Measurements from ENCODE around the gene C20orf141.
"Not testable (repeated sequence)": the region's sequence is repeated elsewhere in the genome, so short reads cannot be mapped to it uniquely, and the experiment has no call there.

The C20orf141 gene

GRCh38 chr20:2804041-2804828 is 10.6 kb upstream of the C20orf141 start:
- Histone ChIP-seq H3K4me3 (ENCODE audit: low read length) (no peak overlapping the region), H3K9ac (ENCODE audit: low read length) (no peak overlapping the region), H3K36me3 (ENCODE audit: control insufficient read depth, insufficient read depth, low read length) (no peaks in the 10 kb centered on the region), H3K27me3 (ENCODE audit: control insufficient read depth, insufficient read depth, low read length) (peaks cover 14% of the 10 kb centered on the region), H3K4me1 (ENCODE audit: control insufficient read depth, insufficient read depth, low read length) (no peaks in the 10 kb centered on the region), H3K27ac (ENCODE audit: low read depth, low read length) (no peak overlapping the region)

GRCh38 chr20:2804852-2805688 is 9.7 kb upstream of the C20orf141 start:
- no peak overlapping the region for H3K4me3 ChIP-seq (ENCODE audit: low read length)
- no peaks in the 10 kb centered on the region for H3K4me1 ChIP-seq (ENCODE audit: control insufficient read depth, insufficient read depth, low read length)
- no peak overlapping the region for H3K27ac ChIP-seq (ENCODE audit: low read depth, low read length)
- peaks cover 11% of the 10 kb centered on the region for H3K27me3 ChIP-seq (ENCODE audit: control insufficient read depth, insufficient read depth, low read length)
- H3K9ac ChIP-seq (ENCODE audit: low read length): no peak overlapping the region
- no peaks in the 10 kb centered on the region for H3K36me3 ChIP-seq (ENCODE audit: control insufficient read depth, insufficient read depth, low read length)

- Histone ChIP-seq H3K36me3 (ENCODE audit: control insufficient read depth, insufficient read depth, low read length) (no peaks in the 10 kb centered on the region), H3K4me3 (ENCODE audit: low read length) (no peak overlapping the region), H3K27me3 (ENCODE audit: control insufficient read depth, insufficient read depth, low read length) (peaks cover 8% of the 10 kb centered on the region), H3K27ac (ENCODE audit: low read depth, low read length) (no peak overlapping the region), H3K9ac (ENCODE audit: low read length) (no peak overlapping the region), H3K4me1 (ENCODE audit: control insufficient read depth, insufficient read depth, low read length) (no peaks in the 10 kb centered on the region)
These were observed 9.0 kb upstream of the C20orf141 start for GRCh38 chr20:2805689-2806350.

GRCh38 chr20:2806351-2806701 is 8.5 kb upstream of the C20orf141 start:
- H3K36me3 ChIP-seq (ENCODE audit: control insufficient read depth, insufficient read depth, low read length): no peaks in the 10 kb centered on the region
- peaks cover 3% of the 10 kb centered on the region for H3K27me3 ChIP-seq (ENCODE audit: control insufficient read depth, insufficient read depth, low read length)
- no peak overlapping the region for H3K4me3 ChIP-seq (ENCODE audit: low read length)
- no peak overlapping the region for H3K9ac ChIP-seq (ENCODE audit: low read length)
- no peaks in the 10 kb centered on the region for H3K4me1 ChIP-seq (ENCODE audit: control insufficient read depth, insufficient read depth, low read length)
- no peak overlapping the region for H3K27ac ChIP-seq (ENCODE audit: low read depth, low read length)

- H3K9ac ChIP-seq (ENCODE audit: low read length): no peak overlapping the region
- H3K27me3 ChIP-seq (ENCODE audit: control insufficient read depth, insufficient read depth, low read length): no peaks in the 10 kb centered on the region
- H3K36me3 ChIP-seq (ENCODE audit: control insufficient read depth, insufficient read depth, low read length): no peaks in the 10 kb centered on the region
- H3K27ac ChIP-seq (ENCODE audit: low read depth, low read length): no peak overlapping the region
- no peak overlapping the region for H3K4me3 ChIP-seq (ENCODE audit: low read length)
- H3K4me1 ChIP-seq (ENCODE audit: control insufficient read depth, insufficient read depth, low read length): no peaks in the 10 kb centered on the region
These were observed 7.8 kb upstream of the C20orf141 start for GRCh38 chr20:2807019-2807418.

- not testable (repeated sequence) for H3K4me1 ChIP-seq (ENCODE audit: control insufficient read depth, insufficient read depth, low read length); H3K27ac ChIP-seq (ENCODE audit: low read depth, low read length); H3K9ac ChIP-seq (ENCODE audit: low read length); H3K4me3 ChIP-seq (ENCODE audit: low read length); H3K27me3 ChIP-seq (ENCODE audit: control insufficient read depth, insufficient read depth, low read length); H3K36me3 ChIP-seq (ENCODE audit: control insufficient read depth, insufficient read depth, low read length)
These were observed 6.9 kb upstream of the C20orf141 start for GRCh38 chr20:2807929-2808328.

GRCh38 chr20:2809690-2810089 is 5.1 kb upstream of the C20orf141 start:
- Histone ChIP-seq H3K9ac (ENCODE audit: low read length) (no peak overlapping the region), H3K4me1 (ENCODE audit: control insufficient read depth, insufficient read depth, low read length) (no peaks in the 10 kb centered on the region), H3K27ac (ENCODE audit: low read depth, low read length) (no peak overlapping the region), H3K4me3 (ENCODE audit: low read length) (no peak overlapping the region), H3K27me3 (ENCODE audit: control insufficient read depth, insufficient read depth, low read length) (no peaks in the 10 kb centered on the region), H3K36me3 (ENCODE audit: control insufficient read depth, insufficient read depth, low read length) (no peaks in the 10 kb centered on the region)

GRCh38 chr20:2812189-2812588 is 2.6 kb upstream of the C20orf141 start:
- H3K27me3 ChIP-seq (ENCODE audit: control insufficient read depth, insufficient read depth, low read length): no peaks in the 10 kb centered on the region

GRCh38 chr20:2814076-2814475 is 711 bp upstream of the C20orf141 start:
- Histone ChIP-seq H3K27me3 (ENCODE audit: control insufficient read depth, insufficient read depth, low read length) (peaks cover 3% of the 10 kb centered on the region), H3K9ac (ENCODE audit: low read length) (no peak overlapping the region), H3K27ac (ENCODE audit: low read depth, low read length) (no peak overlapping the region), H3K36me3 (ENCODE audit: control insufficient read depth, insufficient read depth, low read length) (no peaks in the 10 kb centered on the region), H3K4me3 (ENCODE audit: low read length) (no peak overlapping the region), H3K4me1 (ENCODE audit: control insufficient read depth, insufficient read depth, low read length) (no peaks in the 10 kb centered on the region)

More at GRCh38 chr20:2812189-2812588, 2.6 kb upstream of the C20orf141 start:
- no peak overlapping the region for H3K4me3 ChIP-seq (ENCODE audit: low read length)
- H3K9ac ChIP-seq (ENCODE audit: low read length): no peak overlapping the region
- no peaks in the 10 kb centered on the region for H3K4me1 ChIP-seq (ENCODE audit: control insufficient read depth, insufficient read depth, low read length)
- no peaks in the 10 kb centered on the region for H3K36me3 ChIP-seq (ENCODE audit: control insufficient read depth, insufficient read depth, low read length)
- H3K27ac ChIP-seq (ENCODE audit: low read depth, low read length): no peak overlapping the region

- Histone ChIP-seq H3K36me3 (ENCODE audit: control insufficient read depth, insufficient read depth, low read length) (no peaks in the 10 kb centered on the region), H3K27ac (ENCODE audit: low read depth, low read length) (no peak overlapping the region), H3K4me3 (ENCODE audit: low read length) (no peak overlapping the region), H3K27me3 (ENCODE audit: control insufficient read depth, insufficient read depth, low read length) (peaks cover 5% of the 10 kb centered on the region), H3K9ac (ENCODE audit: low read length) (no peak overlapping the region), H3K4me1 (ENCODE audit: control insufficient read depth, insufficient read depth, low read length) (no peaks in the 10 kb centered on the region)
These were observed 584 bp downstream of the C20orf141 start for GRCh38 chr20:2815242-2815900.

- no peak within 1 kb of the TSS for H3K9ac ChIP-seq (ENCODE audit: low read length)
- peaks cover 11% of the 10 kb centered on the region for H3K27me3 ChIP-seq (ENCODE audit: control insufficient read depth, insufficient read depth, low read length)
- no peak within 1 kb of the TSS for H3K27ac ChIP-seq (ENCODE audit: low read depth, low read length)
- H3K4me3 ChIP-seq (ENCODE audit: low read length): no peak within 1 kb of the TSS
- no peaks in the 10 kb centered on the region for H3K36me3 ChIP-seq (ENCODE audit: control insufficient read depth, insufficient read depth, low read length)
- no peaks in the 10 kb centered on the region for H3K4me1 ChIP-seq (ENCODE audit: control insufficient read depth, insufficient read depth, low read length)
These were observed 1.3 kb downstream of the C20orf141 start, which contains the start of gene TMEM239 for GRCh38 chr20:2816030-2816582. Gene TMEM239 (plus strand): TSS chr20:2816364. CDS start chr20:2816555, 191 bp downstream.
